ENCODE results near the gene CYBC1. TPM values are rescaled to one million over a fixed set of nuclear protein-coding genes. Genes with fewer than 3 reads are reported as not detected.

The CYBC1 gene
- total RNA-seq = 10 to 100 TPM; 32.0 to 68.0 (median 52.0) TPM

DNA sequence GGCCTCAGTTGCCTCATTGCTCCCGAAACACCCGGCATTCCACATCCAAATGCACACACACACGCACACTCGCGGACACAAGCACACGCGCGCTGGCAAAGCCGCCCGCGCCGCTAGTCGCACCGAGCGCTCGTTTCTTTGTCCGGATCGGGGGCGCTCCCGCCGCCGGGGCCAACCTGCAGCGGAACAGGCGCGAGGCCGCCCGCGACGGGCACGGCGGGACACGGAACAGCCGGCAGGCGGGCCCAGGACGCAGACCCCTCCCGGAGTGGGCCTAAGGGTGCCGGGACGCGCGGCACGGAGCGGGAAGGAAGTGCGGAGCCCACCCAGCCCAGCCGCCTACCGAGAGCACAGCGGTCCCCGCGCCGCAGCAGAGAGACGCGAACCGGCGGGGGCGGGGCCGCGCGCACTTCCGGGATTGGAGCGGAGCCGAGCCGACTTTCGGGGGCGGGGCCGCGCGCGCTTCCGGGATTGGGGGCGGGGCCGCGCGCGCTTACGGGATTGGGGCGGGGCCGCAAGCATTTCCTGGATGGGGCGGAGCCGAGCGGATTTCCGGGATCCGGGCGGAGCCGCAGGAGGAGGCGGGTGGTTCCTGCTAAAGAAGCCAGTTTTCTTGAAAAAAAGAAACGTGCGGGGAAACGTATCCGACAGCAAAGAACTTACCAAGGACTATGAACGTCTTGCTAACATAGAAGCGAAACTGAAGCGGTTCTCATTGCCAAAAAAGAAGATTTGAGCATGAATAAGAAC is at the start of gene CYBC1:
Gene CYBC1 (minus strand): TSS at position 396 of the 750 bp plus-strand sequence. CDS start 1,498 bp downstream, outside the sequence.
- Histone ChIP-seq H3K27ac (peak within 1 kb of the TSS; percentile 61 to 83), H3K4me3 (peak within 1 kb of the TSS; percentile 57 to 97 (median 73)), H3K4me1 (replicated peaks in 1 of 2) (peaks cover 12 to 13% of the 10 kb centered on the region in 2 donors)
- in situ Hi-C loops (cut with MboI; ENCODE audit: low pct_unique_long_range_greater_than_20kb in 2 of 9, low sequenced_read_pairs in 9 of 9, unreplicated experiment in 9 of 9) = no loop called here
- 0 to 2% (median 0%) methylated on average over 4 to 22 of the region's 91 CpGs; no CpG with 5 or more reads in 3 of the 10 experiments for WGBS, 10 experiments
- peak; percentile 82 to 94 (median 92) for ATAC-seq (replicated peaks in 6 of 8)

DNA sequence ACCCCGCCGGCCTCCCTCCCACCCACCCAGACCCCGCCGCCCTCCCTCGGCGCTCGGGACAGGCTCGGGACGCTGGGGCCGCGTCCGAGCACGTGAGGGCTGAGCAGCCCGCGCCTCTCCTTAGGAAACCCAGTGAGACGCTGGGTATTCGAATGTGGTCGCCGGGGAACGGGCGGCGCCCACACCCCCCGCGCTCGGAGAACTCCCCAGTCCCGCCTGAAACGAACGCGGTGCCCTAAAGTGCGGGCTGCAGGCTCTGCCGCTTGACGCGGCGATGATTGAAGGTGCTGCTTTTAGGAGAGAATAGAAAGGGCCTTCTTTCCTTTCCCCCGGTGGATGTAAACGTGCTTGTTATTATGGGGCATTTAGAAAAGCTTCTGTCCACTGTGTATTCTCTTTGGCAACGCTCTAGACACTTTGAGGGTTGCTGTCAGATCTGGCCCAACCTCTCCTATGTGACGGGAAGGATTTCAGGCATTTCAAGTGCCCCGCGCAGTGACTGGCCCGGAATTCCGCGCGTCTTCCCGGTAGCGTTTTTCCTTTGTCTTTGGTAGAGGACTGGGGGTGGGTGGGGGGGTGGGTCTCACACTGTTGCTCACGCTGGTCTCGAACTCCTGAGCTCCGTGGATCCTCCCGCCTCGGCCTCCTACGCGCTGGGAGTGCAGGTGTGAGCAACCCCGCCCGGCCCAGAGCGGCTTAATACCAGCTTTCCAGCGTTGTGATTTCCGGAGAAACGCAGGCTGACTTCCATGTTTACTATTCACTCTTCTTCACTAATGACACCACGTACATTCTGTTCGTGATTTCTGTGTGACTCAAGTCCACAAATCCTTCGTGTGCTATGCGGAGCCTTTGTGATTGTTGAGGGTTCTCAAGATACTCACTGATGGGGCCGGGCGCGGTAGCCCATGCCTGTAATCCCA is 47.2 kb upstream of the CYBC1 start:
- ATAC-seq (replicated peaks in 6 of 8) = peak; percentile 10 to 81 (median 71)
- in situ Hi-C loops (cut with MboI; ENCODE audit: low pct_unique_long_range_greater_than_20kb in 2 of 9, low sequenced_read_pairs in 9 of 9, unreplicated experiment in 9 of 9) = no loop called here

DNA sequence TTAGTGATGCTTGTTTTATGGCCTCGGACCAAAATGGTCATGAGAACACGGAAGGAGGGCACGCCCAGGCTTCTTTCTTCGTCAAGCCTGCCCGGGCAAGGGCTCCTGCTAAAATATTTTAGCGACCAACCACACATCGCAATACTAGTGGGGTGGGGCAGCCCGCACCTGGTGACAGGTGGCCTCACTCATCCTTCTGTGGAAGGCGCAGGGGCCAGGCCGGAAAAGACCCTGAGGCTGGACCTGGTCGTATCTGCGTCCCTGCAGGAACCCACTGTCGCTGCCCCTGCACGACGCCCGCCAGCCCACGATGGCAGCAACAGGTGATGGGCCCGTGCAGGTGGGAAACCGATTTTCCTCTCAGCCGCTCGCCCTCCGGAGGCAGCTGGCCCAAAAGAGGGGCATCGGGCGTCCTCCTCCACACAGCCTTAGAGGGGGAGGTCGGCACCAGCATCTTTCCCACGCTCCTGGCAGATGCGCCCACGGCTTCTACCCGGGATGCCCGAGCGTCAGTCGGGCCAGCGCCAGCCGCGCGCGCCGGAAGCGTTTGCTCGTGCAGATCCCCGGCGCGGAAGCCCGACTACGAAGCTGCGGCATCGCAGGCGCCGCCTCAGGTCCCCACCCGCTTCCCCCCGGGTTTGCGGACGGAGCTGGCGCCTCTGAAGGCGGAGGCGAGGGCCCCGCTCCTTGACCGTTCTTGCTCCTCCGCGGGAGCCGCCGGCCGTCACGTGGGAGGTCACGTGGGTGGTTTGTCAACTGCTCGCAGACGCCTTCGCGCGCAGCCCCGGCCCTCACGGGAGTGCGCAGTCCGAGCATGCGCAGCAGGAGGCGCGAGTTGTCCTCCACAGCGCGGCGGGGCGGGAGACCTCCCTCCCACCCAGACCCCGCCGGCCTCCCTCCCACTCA is 46.2 kb upstream of the CYBC1 start:
- peak overlapping the region; percentile 60 to 63 for H3K27ac ChIP-seq
- H3K4me3 ChIP-seq = peak overlapping the region; percentile 56 to 70 (median 64)
- H3K4me1 ChIP-seq (replicated peaks in 1 of 2) = peaks cover 4 to 8% of the 10 kb centered on the region in 2 donors
- 0 to 95% (median 26%) methylated on average over 3 to 18 of the region's 83 CpGs; no CpG with 5 or more reads in 5 of the 10 experiments for WGBS, 10 experiments
- in situ Hi-C loops (cut with MboI; ENCODE audit: low pct_unique_long_range_greater_than_20kb in 2 of 9, low sequenced_read_pairs in 9 of 9, unreplicated experiment in 9 of 9) = no loop called here
- peak; percentile 35 to 83 (median 74) for ATAC-seq (replicated peaks in 6 of 8)

More for the DNA sequence above, 47.2 kb upstream of the CYBC1 start:
- Histone ChIP-seq H3K4me3 (peak overlapping the region; percentile 56 to 70 (median 64)), H3K4me1 (replicated peaks in 1 of 2) (peaks cover 4 to 8% of the 10 kb centered on the region in 2 donors), H3K27ac (peak overlapping the region; percentile 80)
- WGBS, 10 experiments = 0 to 80% (median 30%) methylated on average over 3 to 9 of the region's 66 CpGs; no CpG with 5 or more reads in 5 of the 10 experiments

DNA sequence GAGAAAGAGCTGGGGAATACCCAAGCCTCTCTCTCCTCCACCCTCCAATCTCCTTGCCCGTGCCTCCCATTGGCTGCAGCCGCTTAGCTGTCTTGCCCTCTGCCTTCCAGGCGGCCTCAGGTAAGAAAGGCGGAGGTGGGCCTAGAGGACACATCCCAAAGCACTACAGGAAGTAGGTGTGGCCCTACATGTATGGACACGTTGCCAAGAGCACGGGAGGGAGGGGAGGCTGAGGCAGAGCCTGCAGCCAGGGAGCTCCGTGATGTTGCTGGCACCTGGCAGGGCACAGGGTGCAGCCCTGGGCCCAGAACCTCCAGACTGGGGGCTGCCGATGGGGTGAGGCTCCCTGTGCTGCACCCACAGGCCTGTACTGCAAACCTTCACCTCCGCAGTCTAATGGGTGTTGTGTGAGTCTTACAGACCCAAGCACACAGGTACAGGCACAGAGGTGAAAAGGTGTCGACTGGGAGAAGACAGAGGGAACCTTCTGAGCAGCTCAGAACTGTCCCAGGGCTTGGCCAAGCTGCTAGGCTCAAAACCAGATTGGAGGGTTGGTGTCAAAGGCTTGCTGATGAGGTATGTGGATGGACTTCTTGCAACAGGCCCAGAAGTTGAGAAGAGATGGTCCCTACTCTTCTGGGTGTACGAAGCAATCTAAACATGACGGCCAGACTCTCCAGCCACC is 45.4 kb upstream of the CYBC1 start:
- Histone ChIP-seq H3K27ac (no peak overlapping the region), H3K4me3 (peak overlapping the region in 1 of 5 donors; percentile 63), H3K4me1 (replicated peaks in 1 of 2) (peaks cover 4 to 8% of the 10 kb centered on the region in 2 donors)
- in situ Hi-C loops (cut with MboI; ENCODE audit: low pct_unique_long_range_greater_than_20kb in 2 of 9, low sequenced_read_pairs in 9 of 9, unreplicated experiment in 9 of 9) = no loop called here
- no peak for ATAC-seq (replicated peaks in 6 of 8)
- 50 to 95% (median 90%) methylated on average over 1 to 4 of the region's 12 CpGs; no CpG with 5 or more reads in 5 of the 10 experiments for WGBS, 10 experiments

DNA sequence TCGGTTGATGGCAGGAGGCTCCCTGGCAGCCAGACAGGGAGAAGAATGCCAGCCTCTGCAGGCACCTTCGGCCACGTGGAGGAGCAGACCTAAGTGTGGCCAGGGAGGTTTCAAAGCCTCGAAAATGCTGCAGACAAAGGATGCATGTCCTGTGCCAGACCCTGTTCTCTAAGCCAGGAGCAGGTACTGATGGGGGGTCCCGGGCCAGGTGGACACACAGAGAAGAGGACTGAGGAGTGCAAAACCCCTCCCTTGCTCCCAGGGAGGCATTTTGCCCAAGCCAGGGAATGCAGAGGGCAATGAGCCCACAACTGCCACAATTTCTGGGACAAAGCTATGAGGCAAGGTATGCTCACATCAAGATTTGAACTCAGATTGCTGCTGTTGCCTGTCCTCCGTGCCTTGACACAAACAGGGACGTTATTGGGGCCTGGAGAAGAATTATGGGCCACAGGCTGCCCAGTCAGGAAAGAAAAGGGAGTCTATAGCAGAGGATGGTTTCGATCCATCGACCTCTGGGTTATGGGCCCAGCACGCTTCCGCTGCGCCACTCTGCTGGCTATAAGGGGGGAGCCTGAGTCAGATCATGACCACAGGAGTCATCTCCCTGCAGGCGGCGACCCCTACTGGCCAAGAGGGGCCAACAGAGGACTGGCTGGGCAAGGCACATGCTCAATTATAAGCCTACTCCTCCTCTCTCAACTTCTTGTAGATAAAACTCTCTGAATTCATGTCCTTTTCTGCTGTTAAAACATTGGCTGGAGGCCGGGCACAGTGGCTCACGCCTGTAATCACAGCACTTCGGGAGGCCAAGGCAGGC is 43.9 kb upstream of the CYBC1 start:
- ATAC-seq (replicated peaks in 6 of 8) = peak; percentile 29 to 88 (median 76)
- WGBS, 10 experiments = 0 to 17% (median 3%) methylated on average over 1 to 11 of the region's 17 CpGs; no CpG with 5 or more reads in 3 of the 10 experiments
- peaks cover 4 to 8% of the 10 kb centered on the region in 2 donors for H3K4me1 ChIP-seq (replicated peaks in 1 of 2)
- peak overlapping the region in 1 of 5 donors; percentile 25 for H3K4me3 ChIP-seq
- in situ Hi-C loops (cut with MboI; ENCODE audit: low pct_unique_long_range_greater_than_20kb in 2 of 9, low sequenced_read_pairs in 9 of 9, unreplicated experiment in 9 of 9) = no loop called here
- H3K27ac ChIP-seq = peak overlapping the region; percentile 23 to 51

DNA sequence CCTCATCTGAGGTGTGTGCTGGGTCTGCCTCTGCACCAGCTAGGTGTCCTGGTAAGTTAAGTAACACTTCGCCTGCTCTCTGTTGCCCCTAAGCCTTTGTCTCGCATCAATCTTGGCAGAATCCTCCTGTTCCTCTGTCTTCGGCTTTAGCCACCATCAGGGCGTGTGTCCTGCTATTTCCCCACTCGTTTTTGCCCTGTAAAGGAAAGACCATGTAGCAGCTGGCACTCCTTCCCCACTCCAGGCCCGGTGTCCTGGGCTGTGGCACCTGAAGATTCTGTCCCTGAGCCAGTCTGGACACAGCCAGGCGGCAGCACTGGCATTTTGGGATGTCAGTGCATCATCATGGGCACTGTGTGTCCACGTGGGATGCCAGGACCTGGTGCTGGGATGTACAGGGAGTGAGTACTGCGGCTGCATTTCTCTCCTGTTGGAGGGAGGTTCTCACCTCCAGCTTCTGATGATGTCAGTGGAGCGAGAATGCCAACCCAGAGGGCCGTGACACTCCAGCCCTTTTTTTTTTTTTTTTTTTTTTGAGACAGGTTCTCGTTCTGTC is 42.8 kb upstream of the CYBC1 start:
- Histone ChIP-seq H3K4me3 (no peak overlapping the region), H3K27ac (no peak overlapping the region), H3K4me1 (replicated peaks in 1 of 2) (peaks cover 4 to 10% of the 10 kb centered on the region in 2 donors)
- in situ Hi-C loops (cut with MboI; ENCODE audit: low pct_unique_long_range_greater_than_20kb in 2 of 9, low sequenced_read_pairs in 9 of 9, unreplicated experiment in 9 of 9) = no loop called here
- WGBS, 10 experiments = 10 to 100% (median 80%) methylated on average over 1 to 4 of the region's 12 CpGs; no CpG with 5 or more reads in 4 of the 10 experiments
- no peak for ATAC-seq (replicated peaks in 6 of 8)

DNA sequence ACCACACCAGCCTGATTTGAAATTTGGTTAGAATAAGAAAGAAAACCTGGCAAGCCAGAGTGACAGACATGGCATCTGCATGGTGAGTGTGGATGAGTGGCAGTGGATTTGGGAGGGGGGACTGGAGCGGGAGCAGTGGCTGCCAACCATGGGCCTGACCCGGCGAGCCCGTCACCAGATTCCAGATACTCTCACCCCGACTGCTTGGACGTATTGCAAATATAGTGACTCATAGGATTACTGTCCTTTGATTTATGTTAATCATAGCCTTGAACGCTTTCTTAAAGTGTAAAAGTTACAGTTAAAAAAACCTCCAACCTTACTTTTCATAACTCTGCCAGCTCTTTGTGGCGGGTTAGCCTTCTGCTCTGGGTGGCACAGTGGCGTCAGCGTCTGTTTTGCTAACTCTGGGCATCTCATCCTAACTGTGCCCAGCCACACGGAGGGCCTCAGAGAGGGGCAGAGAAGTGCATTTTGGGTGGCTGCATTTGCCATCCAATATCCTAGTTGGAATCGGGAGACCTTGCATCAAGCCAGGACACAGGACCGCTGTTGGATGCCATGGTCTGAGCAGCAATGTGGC is 42.2 kb upstream of the CYBC1 start:
- ATAC-seq (replicated peaks in 6 of 8) = peak in 2 of 8 experiments; percentile 1 to 6
- H3K4me3 ChIP-seq = no peak overlapping the region
- WGBS, 10 experiments = 8 to 100% (median 65%) methylated on average over 1 to 10 of the region's 13 CpGs; no CpG with 5 or more reads in 2 of the 10 experiments
- in situ Hi-C loops (cut with MboI; ENCODE audit: low pct_unique_long_range_greater_than_20kb in 2 of 9, low sequenced_read_pairs in 9 of 9, unreplicated experiment in 9 of 9) = no loop called here
- H3K4me1 ChIP-seq (replicated peaks in 1 of 2) = peaks cover 0 to 6% of the 10 kb centered on the region in 2 donors
- H3K27ac ChIP-seq = no peak overlapping the region

DNA sequence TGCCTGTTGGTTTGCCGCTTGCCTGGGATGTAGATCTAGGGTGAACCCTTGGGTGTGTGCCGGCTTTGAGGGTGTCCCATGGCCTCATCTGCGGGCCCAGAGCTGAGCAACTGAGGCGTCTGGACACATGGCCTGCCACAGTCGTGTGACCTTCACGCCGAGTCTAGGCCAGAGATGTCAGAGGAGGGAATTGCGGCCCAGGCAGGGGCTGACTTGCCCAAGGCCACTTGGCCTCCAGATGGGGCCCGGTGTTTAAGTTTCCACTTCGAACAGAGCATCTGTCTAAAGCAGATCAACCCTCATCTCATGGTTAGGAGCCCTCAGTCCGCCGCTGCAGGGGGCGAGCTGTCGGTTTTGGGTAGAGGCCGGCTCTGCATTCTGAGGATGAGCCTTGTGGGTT is 41.0 kb upstream of the CYBC1 start:
- 88 to 100% (median 91%) methylated on average over 2 to 6 of the region's 15 CpGs; no CpG with 5 or more reads in 7 of the 10 experiments for WGBS, 10 experiments
- Histone ChIP-seq H3K27ac (no peak overlapping the region), H3K4me1 (replicated peaks in 1 of 2) (peaks cover 0 to 9% of the 10 kb centered on the region in 2 donors), H3K4me3 (no peak overlapping the region)
- no peak for ATAC-seq (replicated peaks in 6 of 8)
- in situ Hi-C loops (cut with MboI; ENCODE audit: low pct_unique_long_range_greater_than_20kb in 2 of 9, low sequenced_read_pairs in 9 of 9, unreplicated experiment in 9 of 9) = no loop called here

DNA sequence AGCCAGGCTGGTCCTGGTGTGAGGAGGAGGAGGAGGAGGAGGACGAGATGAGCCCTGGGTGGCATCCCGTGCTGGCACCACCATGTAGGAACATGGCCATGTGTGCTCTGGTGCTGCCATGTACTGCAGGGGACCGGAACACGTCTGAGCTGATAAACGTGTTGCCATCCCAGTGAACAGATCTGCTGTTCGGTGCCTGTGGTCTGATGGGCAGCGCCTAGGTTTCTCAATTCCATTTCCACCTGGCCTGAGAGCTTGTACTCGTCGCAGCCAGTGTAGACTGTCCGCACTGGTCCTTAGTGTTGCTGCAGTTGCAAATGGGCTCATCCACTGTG is 40.6 kb upstream of the CYBC1 start:
- WGBS, 10 experiments = 67 to 80% methylated on average over 1 to 2 of the region's 10 CpGs; no CpG with 5 or more reads in 8 of the 10 experiments
- Histone ChIP-seq H3K27ac (no peak overlapping the region), H3K4me3 (no peak overlapping the region), H3K4me1 (replicated peaks in 1 of 2) (peaks cover 0 to 13% of the 10 kb centered on the region in 2 donors)
- ATAC-seq (replicated peaks in 6 of 8) = no peak
- in situ Hi-C loops (cut with MboI; ENCODE audit: low pct_unique_long_range_greater_than_20kb in 2 of 9, low sequenced_read_pairs in 9 of 9, unreplicated experiment in 9 of 9) = no loop called here

DNA sequence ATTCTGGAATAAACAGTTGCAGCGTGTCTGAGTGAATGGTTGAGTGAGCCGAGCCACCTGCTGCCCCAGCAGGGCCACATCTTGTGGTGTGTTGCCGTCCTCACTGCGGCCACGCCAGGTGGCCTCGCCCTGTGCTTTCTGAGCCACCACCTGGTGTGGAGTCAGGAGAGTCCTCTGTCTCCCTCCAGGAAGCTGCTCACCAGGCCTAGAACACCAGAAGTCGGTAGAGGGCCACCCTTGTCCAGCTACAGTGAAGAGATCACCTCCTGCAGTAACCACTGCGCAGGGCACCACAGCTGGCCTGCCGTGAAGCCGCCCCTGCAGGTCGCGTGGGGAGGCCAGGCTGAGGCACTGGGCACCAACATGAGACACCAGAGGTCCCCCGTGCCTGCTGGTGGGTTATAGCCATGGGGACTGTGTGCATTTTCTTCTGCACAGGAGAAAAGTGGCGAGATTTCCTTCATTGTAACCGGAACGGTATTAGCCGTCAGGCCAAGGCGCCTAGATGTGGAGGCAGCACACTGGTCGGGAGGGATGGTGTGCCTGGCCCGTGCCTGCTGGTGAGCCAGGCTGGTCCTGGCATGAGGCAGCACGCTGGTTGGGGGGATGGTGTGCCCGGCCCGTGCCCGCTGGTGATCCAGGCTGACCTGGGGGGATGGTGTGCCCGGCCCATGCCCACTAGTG is 40.1 kb upstream of the CYBC1 start:
- no peak for ATAC-seq (replicated peaks in 6 of 8)
- 60 to 93% (median 82%) methylated on average over 1 to 4 of the region's 25 CpGs; no CpG with 5 or more reads in 6 of the 10 experiments for WGBS, 10 experiments
- in situ Hi-C loops (cut with MboI; ENCODE audit: low pct_unique_long_range_greater_than_20kb in 2 of 9, low sequenced_read_pairs in 9 of 9, unreplicated experiment in 9 of 9) = no loop called here
- Histone ChIP-seq H3K27ac (no peak overlapping the region), H3K4me1 (replicated peaks in 1 of 2) (peaks cover 0 to 14% of the 10 kb centered on the region in 2 donors), H3K4me3 (no peak overlapping the region)

Data from motor neuron (in vitro differentiated cells).